Right lobe of liver (tissue), 4 donors: ENCODE results near the gene ORC4.

Source experiments
- CTCF ChIP-seq, 4 donors: fragments of 200-600 bp in 3 of 4; fragments of 450-650 bp in 1 of 4; IDR thresholded peaks; one replicate each; pipeline versions ENCODE4 v1.5.1 to v1.8.0; 2016 to 2022; ENCODE audit warnings: antibody characterized with exemption in 4 of 4, mild to moderate bottlenecking in 2 of 4
- POLR2A ChIP-seq: fragments of 450-650 bp; IDR thresholded peaks from one replicate; pipeline ENCODE4 v1.6.1; 2017; ENCODE audit warnings: antibody characterized with exemption, mild to moderate bottlenecking
- donor health status: DM: no; HTN: no; CAD: no.
- donor health status: DM: no; HTN: no; CAD: no.
- donor health status: DM: no; HTN: yes; CAD: no.

GRCh38 chr2:148063633-148064032 lies 43.1 kb upstream of the ORC4 start:
- no peak for TF ChIP-seq CTCF (IDR thresholded peaks at IDR 0.05)
- no peak for TF ChIP-seq POLR2A
